ENCODE data around the gene TRHDE.

TRHDE gene

GRCh38 chr12:72307229-72307628 lies 35.1 kb downstream of the TRHDE start:
- no peak for DNase-seq (ENCODE audit: low read depth in 2 of 2, low spot score in 1 of 2)

GRCh38 chr12:72311946-72312345 lies 39.8 kb downstream of the TRHDE start:
- no peak for DNase-seq (ENCODE audit: low read depth in 2 of 2, low spot score in 1 of 2)

- DNase-seq (ENCODE audit: low read depth in 2 of 2, low spot score in 1 of 2) = no peak
These were observed 41.6 kb downstream of the TRHDE start for GRCh38 chr12:72313806-72314205.

GRCh38 chr12:72315858-72316257 lies 43.7 kb downstream of the TRHDE start:
- DNase-seq (ENCODE audit: low read depth in 2 of 2, low spot score in 1 of 2) = no peak

- no peak for DNase-seq (ENCODE audit: low read depth in 2 of 2, low spot score in 1 of 2)
These were observed 46.2 kb downstream of the TRHDE start for GRCh38 chr12:72318341-72318740.

- no peak for DNase-seq (ENCODE audit: low read depth in 2 of 2, low spot score in 1 of 2)
These were observed 51.7 kb downstream of the TRHDE start for GRCh38 chr12:72323881-72324280.

DNA sequence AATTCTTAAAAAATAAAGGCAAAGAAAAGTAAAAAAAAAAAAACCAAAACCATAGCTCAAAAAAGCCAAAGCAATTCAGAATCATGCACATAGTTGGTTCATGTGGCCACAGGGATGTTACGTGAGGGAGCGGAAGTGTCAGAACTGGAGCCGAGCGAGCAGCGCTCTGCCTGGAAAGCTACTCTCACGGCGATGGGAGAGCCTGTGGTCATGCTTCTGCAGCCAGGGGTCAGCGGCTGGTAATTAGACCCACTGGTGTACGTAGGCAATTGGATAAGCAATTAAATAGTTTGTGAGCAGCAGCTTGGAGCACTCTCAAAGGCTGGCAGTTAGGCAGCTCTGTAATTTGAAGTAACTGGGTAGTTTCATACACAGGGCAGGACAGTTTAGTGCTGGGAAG lies 58.1 kb downstream of the TRHDE start:
- no peak for DNase-seq (ENCODE audit: low read depth in 2 of 2, low spot score in 1 of 2)

DNA sequence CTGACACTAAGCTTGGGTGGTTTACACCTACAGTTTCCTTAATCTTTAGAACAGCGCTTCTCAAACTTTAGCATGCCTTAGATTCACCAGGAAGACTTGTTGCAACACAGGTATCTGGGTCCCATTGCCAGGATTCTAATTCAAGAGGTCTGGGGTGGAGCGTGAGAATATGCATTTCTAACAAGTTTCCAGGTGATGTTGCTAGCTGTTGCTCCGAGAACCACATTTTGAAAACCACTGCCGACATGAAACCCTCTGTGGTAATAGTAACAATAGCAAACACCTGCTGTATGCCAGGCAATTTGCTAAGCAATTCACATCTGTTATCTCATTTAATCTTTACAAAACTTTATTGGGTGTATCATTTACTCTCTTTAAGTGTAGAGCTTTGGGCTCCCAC lies 58.6 kb downstream of the TRHDE start:
- DNase-seq (ENCODE audit: low read depth in 2 of 2, low spot score in 1 of 2) = no peak

- DNase-seq (ENCODE audit: low read depth in 2 of 2, low spot score in 1 of 2) = no peak
These were observed 65.2 kb downstream of the TRHDE start for GRCh38 chr12:72337382-72337781.

- DNase-seq (ENCODE audit: low read depth in 2 of 2, low spot score in 1 of 2) = no peak
These were observed 65.8 kb downstream of the TRHDE start for GRCh38 chr12:72337946-72338345.

- no peak for DNase-seq (ENCODE audit: low read depth in 2 of 2, low spot score in 1 of 2)
These were observed 66.3 kb downstream of the TRHDE start for GRCh38 chr12:72338437-72338836.

GRCh38 chr12:72346363-72346944 lies 74.3 kb downstream of the TRHDE start:
- DNase-seq (ENCODE audit: low read depth in 2 of 2, low spot score in 1 of 2) = no peak

DNA sequence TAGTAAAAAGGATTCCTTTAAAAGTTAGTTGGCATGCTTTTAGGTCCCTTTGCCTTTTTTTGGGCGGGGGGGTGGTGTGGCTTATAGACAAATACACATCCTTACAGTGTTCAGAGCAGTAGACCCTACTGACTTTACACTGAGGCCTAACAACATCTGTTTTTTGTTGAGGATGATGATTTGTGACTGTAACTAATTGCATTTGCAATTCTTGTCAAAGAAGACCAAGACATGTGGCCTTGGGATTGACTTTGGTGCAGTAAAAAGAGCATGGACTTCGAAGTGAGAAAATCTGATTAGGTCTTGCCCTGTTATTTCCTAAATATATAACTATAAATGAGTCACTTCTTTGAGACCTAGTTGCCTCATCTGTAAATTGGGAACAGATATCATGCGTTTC lies 77.3 kb downstream of the TRHDE start:
- DNase-seq (ENCODE audit: low read depth in 2 of 2, low spot score in 1 of 2) = no peak

DNA sequence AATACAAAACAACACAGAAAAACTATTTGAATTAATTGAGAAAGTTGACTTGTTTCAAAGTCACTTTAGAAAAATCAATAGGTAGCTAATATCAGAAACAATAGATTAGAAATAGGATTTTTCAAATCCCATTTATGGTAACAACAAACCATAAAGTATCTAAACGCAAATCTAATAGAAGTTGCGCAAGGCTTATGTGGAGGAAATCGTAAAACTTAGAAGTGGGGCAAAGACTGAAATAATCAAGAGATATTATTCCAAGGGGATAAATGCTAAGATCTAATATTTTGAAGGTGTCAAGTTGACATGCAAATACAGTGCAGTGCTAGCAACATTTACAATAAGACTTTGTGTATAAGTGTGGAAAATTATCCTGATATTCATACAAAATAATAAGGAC lies 87.2 kb downstream of the TRHDE start:
- DNase-seq (ENCODE audit: low read depth in 2 of 2, low spot score in 1 of 2) = no peak

GRCh38 chr12:72365151-72365550 lies 93.0 kb downstream of the TRHDE start:
- DNase-seq (ENCODE audit: low read depth in 2 of 2, low spot score in 1 of 2) = no peak

GRCh38 chr12:72366255-72366654 lies 94.1 kb downstream of the TRHDE start:
- DNase-seq (ENCODE audit: low read depth in 2 of 2, low spot score in 1 of 2) = no peak

GRCh38 chr12:72368298-72368697 lies 96.1 kb downstream of the TRHDE start:
- no peak for DNase-seq (ENCODE audit: low read depth in 2 of 2, low spot score in 1 of 2)

DNA sequence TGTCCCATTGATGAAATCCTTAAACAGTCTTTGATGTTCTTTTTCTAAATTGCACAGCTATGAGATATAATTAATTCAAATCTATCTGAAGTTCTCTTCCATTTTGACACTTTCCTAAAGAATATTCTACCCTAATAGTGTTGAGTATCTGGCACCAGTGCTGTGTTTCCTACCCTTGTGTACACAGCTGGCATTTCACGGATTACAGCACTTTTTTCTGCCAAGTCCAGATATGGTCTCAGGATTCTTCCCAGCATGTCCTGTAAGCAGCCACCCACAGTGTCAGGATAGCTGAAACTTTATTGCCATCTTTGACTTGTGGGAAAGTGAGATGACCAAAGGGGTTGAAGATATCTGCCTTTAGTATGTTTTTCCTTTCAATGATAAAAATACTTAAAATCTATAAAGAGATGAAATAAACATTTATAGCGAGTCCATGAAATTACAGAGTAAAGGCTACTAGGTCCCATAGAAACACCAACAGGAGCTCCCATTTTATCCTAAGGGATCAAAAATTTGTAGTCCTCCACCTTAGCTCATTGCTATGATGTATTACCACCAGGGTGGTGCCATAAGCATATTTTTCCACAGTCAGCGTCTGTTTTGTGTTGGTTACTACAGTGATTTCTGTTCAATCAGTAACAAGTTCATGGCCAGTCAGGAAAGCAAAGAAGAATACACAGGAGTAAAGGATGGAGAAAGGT lies 96.7 kb downstream of the TRHDE start:
- DNase-seq (ENCODE audit: low read depth in 2 of 2, low spot score in 1 of 2) = no peak

GRCh38 chr12:72369423-72369959 lies 97.3 kb downstream of the TRHDE start:
- no peak for DNase-seq (ENCODE audit: low read depth in 2 of 2, low spot score in 1 of 2)

DNA sequence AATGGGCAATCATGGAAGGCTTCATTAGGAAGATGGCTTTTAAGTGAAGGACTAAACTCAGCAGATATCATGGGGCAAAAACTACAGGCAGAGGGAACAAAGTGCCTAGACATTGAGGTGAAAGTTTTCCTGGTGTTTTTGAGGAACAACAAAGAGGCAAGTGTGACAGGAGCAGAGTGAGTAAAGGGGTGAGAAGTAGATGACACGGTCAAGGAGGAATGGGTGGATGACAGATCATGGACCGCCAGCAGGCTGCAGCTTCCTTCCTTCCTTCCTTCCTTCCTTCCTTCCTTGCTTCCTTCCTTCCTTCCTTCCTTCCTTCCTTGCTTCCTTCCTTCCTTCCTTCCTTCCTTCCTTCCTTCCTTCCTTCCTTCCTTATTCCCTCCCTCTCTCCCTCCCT lies 108.3 kb downstream of the TRHDE start:
- DNase-seq (ENCODE audit: low read depth in 2 of 2, low spot score in 1 of 2) = no peak

DNA sequence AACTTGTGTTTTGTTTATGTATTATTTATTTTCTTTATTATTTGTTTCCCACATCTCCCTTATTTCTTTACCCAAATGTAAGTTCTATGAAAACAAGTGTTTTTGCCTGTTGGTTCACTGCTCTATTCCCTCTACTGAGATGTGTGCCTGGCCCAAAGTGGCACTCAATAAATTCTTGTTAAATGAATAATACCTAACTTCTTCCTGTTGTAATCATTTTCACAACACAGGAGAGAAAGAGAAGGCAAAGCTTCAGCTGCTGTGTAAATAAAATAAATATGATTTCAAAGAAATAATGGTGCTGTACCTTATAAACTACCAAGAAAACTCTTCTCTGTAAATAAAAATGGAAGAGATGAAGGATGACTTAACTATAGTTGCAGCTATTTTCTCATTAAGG lies 116.2 kb downstream of the TRHDE start:
- no peak for DNase-seq (ENCODE audit: low read depth in 2 of 2, low spot score in 1 of 2)

- DNase-seq (ENCODE audit: low read depth in 2 of 2, low spot score in 1 of 2) = no peak
These were observed 118.0 kb downstream of the TRHDE start for GRCh38 chr12:72390146-72390545.

DNA sequence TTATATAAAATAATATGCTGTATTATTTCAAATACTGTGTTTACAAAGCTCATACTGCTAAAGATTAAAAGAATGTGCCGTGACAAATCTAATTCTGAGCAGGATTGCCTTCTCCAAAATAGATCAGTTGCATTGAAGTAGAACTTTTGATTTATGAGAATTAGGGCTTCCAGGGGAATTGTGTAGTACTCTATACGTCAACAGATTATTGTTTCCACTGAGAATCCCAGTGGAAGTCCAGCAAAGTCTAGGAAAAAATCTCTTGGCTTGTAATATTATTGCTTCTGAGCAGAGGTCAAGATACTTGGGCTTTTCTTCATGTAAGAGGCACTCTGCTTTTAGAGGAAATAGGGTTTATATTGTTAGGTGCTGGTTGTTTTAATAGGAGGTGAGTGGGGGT lies 133.9 kb downstream of the TRHDE start:
- no peak for DNase-seq (ENCODE audit: low read depth in 2 of 2, low spot score in 1 of 2)

Data from stimulated activated CD8-positive, alpha-beta memory T cell treated with anti-CD3 and anti-CD28 coated beads, Interleukin-4, amount 100 ng/mL, for 1 hour (primary cell).